Peyer's patch (tissue), 4 donors: ENCODE measurements around the gene OLIG1. TPM values are rescaled to one million over a fixed set of nuclear protein-coding genes. Genes with fewer than 3 reads are reported as not detected.

Experiments
- DNase-seq, 3 donors: peaks; one replicate each; pipeline ENCODE4 v3.0.0-alpha.2; 2017 to 2019
- H3K27ac ChIP-seq, 4 donors: fragments of 200-600 bp; sonication (generic); one replicate each; pipeline ENCODE4 v1.5.1; 2016 to 2019
- H3K27me3 ChIP-seq, 2 donors: fragments of 200-600 bp; sonication (generic); one replicate each; pipeline ENCODE4 v1.5.1; 2019
- H3K36me3 ChIP-seq, 3 donors: fragments of 200-600 bp; sonication (generic); one replicate each; pipeline ENCODE4 v1.5.1; 2016 to 2019
- H3K4me1 ChIP-seq, 4 donors: fragments of 200-600 bp; sonication (generic); one replicate each; pipeline ENCODE4 v1.5.1; 2016 to 2019
- H3K4me3 ChIP-seq, 4 donors: fragments of 200-600 bp; sonication (generic); 1 replicate in 3 of 4; 2 replicates in 1 of 4; pipeline ENCODE4 v1.5.1; 2016 to 2019; ENCODE audit warnings: mild to moderate bottlenecking in 1 of 4
- H3K9me3 ChIP-seq, 4 donors: fragments of 200-600 bp; sonication (generic); one replicate each; pipeline ENCODE4 v1.5.1; 2016 to 2019; ENCODE audit warnings: mild to moderate bottlenecking in 1 of 4
- POLR2A ChIP-seq, 2 donors: fragments of 450-650 bp; IDR thresholded peaks; one replicate each; pipeline ENCODE4 v1.5.1; 2017; ENCODE audit warnings: antibody characterized with exemption in 2 of 2, mild to moderate bottlenecking in 2 of 2, moderate library complexity in 2 of 2
- total RNA-seq, 4 donors: library from RNA; depleted of rRNA; stranded (reverse); fragments of >200 nt; gene quantifications; one replicate each; pipeline ENCODE4 v1.1.0, GENCODE V29; 2016
- TF ChIP-seq, protein P1 (sequence below), 6 experiments: fragments of 450-650 bp in 4 of 6; fragments of 200-600 bp in 2 of 6; sonication (generic) in 1 of 6; IDR thresholded peaks; one replicate each; pipeline ENCODE4 v1.5.1; 2017 to 2019; ENCODE audit warnings: antibody characterized with exemption in 6 of 6, mild to moderate bottlenecking in 3 of 6, moderate library complexity in 1 of 6

The OLIG1 gene
- total RNA-seq, 4 donors from 2014 or later = not detected

DNA sequence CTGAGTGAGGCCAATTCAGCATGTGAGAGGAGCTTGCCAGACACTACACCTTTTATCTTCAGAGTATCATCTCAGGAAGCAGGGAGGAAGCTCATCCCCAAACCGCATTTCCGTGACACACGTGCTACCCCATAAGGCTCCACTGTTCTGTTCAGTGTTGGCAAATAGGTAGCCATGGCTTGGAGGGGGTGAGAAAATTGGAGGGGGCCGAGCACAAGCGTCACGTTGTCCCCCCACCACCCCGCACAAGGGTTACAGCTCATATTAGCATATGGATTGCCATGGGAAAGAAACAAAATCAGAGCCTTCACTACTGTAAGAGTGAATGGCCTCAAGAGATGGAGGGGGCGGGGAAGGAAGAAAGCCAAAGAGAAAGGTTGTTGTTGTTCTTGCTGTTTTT lies 46.7 kb downstream of the OLIG1 start:
- H3K27me3 ChIP-seq = no peaks in the 10 kb centered on the region
- TF ChIP-seq, protein P1, sequence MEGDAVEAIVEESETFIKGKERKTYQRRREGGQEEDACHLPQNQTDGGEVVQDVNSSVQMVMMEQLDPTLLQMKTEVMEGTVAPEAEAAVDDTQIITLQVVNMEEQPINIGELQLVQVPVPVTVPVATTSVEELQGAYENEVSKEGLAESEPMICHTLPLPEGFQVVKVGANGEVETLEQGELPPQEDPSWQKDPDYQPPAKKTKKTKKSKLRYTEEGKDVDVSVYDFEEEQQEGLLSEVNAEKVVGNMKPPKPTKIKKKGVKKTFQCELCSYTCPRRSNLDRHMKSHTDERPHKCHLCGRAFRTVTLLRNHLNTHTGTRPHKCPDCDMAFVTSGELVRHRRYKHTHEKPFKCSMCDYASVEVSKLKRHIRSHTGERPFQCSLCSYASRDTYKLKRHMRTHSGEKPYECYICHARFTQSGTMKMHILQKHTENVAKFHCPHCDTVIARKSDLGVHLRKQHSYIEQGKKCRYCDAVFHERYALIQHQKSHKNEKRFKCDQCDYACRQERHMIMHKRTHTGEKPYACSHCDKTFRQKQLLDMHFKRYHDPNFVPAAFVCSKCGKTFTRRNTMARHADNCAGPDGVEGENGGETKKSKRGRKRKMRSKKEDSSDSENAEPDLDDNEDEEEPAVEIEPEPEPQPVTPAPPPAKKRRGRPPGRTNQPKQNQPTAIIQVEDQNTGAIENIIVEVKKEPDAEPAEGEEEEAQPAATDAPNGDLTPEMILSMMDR (IDR thresholded peaks at IDR 0.05) = no peak
- no peak for TF ChIP-seq POLR2A (IDR thresholded peaks at IDR 0.05)
- H3K27ac ChIP-seq = no peak overlapping the region
- H3K4me1 ChIP-seq = no peaks in the 10 kb centered on the region
- no peak for DNase-seq
- no peak overlapping the region for H3K4me3 ChIP-seq
- no peaks in the 10 kb centered on the region for H3K9me3 ChIP-seq
- H3K36me3 ChIP-seq = no peaks in the 10 kb centered on the region

DNA sequence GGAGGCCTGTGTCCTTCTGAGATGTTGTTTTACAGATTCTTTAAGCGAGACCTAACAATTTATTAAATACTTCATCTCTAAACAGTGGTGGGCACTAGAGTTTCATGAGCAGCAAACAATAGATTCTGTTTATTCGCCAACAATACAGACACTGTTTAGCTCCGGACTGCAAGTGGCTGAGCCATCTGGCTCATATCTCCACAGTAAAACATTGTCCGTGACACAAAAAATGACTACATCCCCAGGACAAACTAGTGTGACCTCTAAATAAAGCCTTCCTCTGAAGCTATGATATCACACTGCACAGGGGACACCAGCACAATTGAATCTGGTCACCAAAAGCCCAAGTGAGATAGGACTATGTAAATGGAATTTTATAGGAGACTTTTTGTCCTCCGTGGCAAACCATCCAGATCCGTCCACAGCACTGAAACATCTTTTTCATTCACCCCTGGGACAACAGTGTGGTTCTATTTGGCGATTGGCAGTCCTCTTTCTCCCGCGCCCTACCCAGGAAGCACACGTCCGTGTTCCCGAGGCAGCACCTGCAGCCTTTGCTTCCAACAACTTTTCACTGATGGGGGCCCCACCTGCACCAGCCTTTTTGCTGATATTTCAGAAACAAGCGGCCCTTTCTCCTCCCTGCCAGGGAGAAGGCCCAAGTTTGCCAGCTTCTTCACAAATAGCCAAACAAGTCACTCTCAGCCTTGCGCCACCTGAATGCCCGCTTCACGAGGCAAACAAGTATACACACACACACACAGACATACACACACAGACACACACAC lies 47.4 kb downstream of the OLIG1 start:
- H3K36me3 ChIP-seq = no peaks in the 10 kb centered on the region
- DNase-seq = no peak
- no peak overlapping the region for H3K27ac ChIP-seq
- no peaks in the 10 kb centered on the region for H3K27me3 ChIP-seq
- H3K9me3 ChIP-seq = no peaks in the 10 kb centered on the region
- TF ChIP-seq, protein P1 (IDR thresholded peaks at IDR 0.05) = no peak
- no peak for TF ChIP-seq POLR2A (IDR thresholded peaks at IDR 0.05)
- H3K4me1 ChIP-seq = no peaks in the 10 kb centered on the region
- no peak overlapping the region for H3K4me3 ChIP-seq

Other genes starting within 250 kb of the OLIG1 start
- gene OLIG2, start 44.2 kb upstream of the OLIG1 start, total RNA-seq = not detected
- 10 to 100 TPM in 2 of 4 donors, 1 to 10 TPM in 2; 6.6 to 13.2 (median 9.7) TPM for gene IFNAR2, start 159.8 kb downstream of the OLIG1 start, total RNA-seq
- 10 to 100 TPM in 3 of 4 donors, 1 to 10 TPM in 1; 6.6 to 95.6 (median 74.0) TPM for gene IL10RB, start 196.2 kb downstream of the OLIG1 start, total RNA-seq